ENCODE data around the gene ISM1. TPM values are rescaled to one million over a fixed set of nuclear protein-coding genes. Genes with fewer than 3 reads are reported as not detected.

ISM1 gene
- total and polyA plus RNA-seq, 2 donors (not counting 1 experiment from before 2014, with no cell fraction given): 0.10 to 0.17 TPM

GRCh38 chr20:13270211-13270610 is 49.1 kb downstream of the ISM1 start:
- Histone ChIP-seq H3K27ac (ENCODE audit: insufficient read depth, low read length) (no peak overlapping the region), H3K79me2 (ENCODE audit: control insufficient read depth, insufficient read depth, low read length) (no peaks in the 10 kb centered on the region), H4K20me1 (ENCODE audit: control insufficient read depth, extremely low read depth, insufficient read depth, low read length) (no peaks in the 10 kb centered on the region), H3K9ac (ENCODE audit: insufficient read depth, low read length) (no peak overlapping the region), H3K27me3 (ENCODE audit: control insufficient read depth, insufficient read depth, low read length) (no peaks in the 10 kb centered on the region), H2AFZ (ENCODE audit: low read length) (no peak overlapping the region), H3K4me1 (ENCODE audit: control insufficient read depth, extremely low read depth, insufficient read depth, low read length) (no peaks in the 10 kb centered on the region), H3K4me3 (replicated peaks in 1 of 4; ENCODE audit: control extremely low read depth in 1 of 4, insufficient read depth in 1 of 4, low read depth in 3 of 4, low read length in 4 of 4) (no peak overlapping the region), H3K9me3 (ENCODE audit: control insufficient read depth, insufficient read depth, low read depth, low read length) (no peaks in the 10 kb centered on the region), H3K36me3 (ENCODE audit: control insufficient read depth, insufficient read depth, low read length) (no peaks in the 10 kb centered on the region), H3K4me2 (ENCODE audit: extremely low read depth, insufficient read depth, low read length) (no peak overlapping the region)
- no peak for DNase-seq (ENCODE audit: low read depth in 2 of 2)
- TF ChIP-seq EZH2 (IDR thresholded peaks at IDR 0.05; ENCODE audit: low read length, missing control alignments) (no peak), CTCF (conservative IDR thresholded peaks at IDR 0.05 in 1 of 2, IDR thresholded peaks at IDR 0.05 in 1 of 2; ENCODE audit: low read depth in 1 of 2, low read length in 2 of 2) (no peak)

- Histone ChIP-seq H3K9me3 (ENCODE audit: control insufficient read depth, insufficient read depth, low read depth, low read length) (no peaks in the 10 kb centered on the region), H3K4me1 (ENCODE audit: control insufficient read depth, extremely low read depth, insufficient read depth, low read length) (no peaks in the 10 kb centered on the region), H2AFZ (ENCODE audit: low read length) (no peak overlapping the region), H3K79me2 (ENCODE audit: control insufficient read depth, insufficient read depth, low read length) (no peaks in the 10 kb centered on the region), H3K4me3 (replicated peaks in 1 of 4; ENCODE audit: control extremely low read depth in 1 of 4, insufficient read depth in 1 of 4, low read depth in 3 of 4, low read length in 4 of 4) (no peak overlapping the region), H3K4me2 (ENCODE audit: extremely low read depth, insufficient read depth, low read length) (no peak overlapping the region), H3K27ac (ENCODE audit: insufficient read depth, low read length) (no peak overlapping the region), H3K27me3 (ENCODE audit: control insufficient read depth, insufficient read depth, low read length) (no peaks in the 10 kb centered on the region), H3K9ac (ENCODE audit: insufficient read depth, low read length) (no peak overlapping the region), H3K36me3 (ENCODE audit: control insufficient read depth, insufficient read depth, low read length) (no peaks in the 10 kb centered on the region), H4K20me1 (ENCODE audit: control insufficient read depth, extremely low read depth, insufficient read depth, low read length) (no peaks in the 10 kb centered on the region)
- TF ChIP-seq CTCF (conservative IDR thresholded peaks at IDR 0.05 in 1 of 2, IDR thresholded peaks at IDR 0.05 in 1 of 2; ENCODE audit: low read depth in 1 of 2, low read length in 2 of 2) (no peak), EZH2 (IDR thresholded peaks at IDR 0.05; ENCODE audit: low read length, missing control alignments) (no peak)
- DNase-seq (ENCODE audit: low read depth in 2 of 2): no peak
Measured at GRCh38 chr20:13271098-13271497, 50.0 kb downstream of the ISM1 start.

GRCh38 chr20:13271977-13272975 is 51.2 kb downstream of the ISM1 start:
- no peak for DNase-seq (ENCODE audit: low read depth in 2 of 2)
- Histone ChIP-seq H3K36me3 (ENCODE audit: control insufficient read depth, insufficient read depth, low read length) (no peaks in the 10 kb centered on the region), H4K20me1 (ENCODE audit: control insufficient read depth, extremely low read depth, insufficient read depth, low read length) (no peaks in the 10 kb centered on the region), H3K27ac (ENCODE audit: insufficient read depth, low read length) (no peak overlapping the region), H3K27me3 (ENCODE audit: control insufficient read depth, insufficient read depth, low read length) (no peaks in the 10 kb centered on the region), H3K4me2 (ENCODE audit: extremely low read depth, insufficient read depth, low read length) (no peak overlapping the region), H3K79me2 (ENCODE audit: control insufficient read depth, insufficient read depth, low read length) (no peaks in the 10 kb centered on the region), H3K4me1 (ENCODE audit: control insufficient read depth, extremely low read depth, insufficient read depth, low read length) (no peaks in the 10 kb centered on the region), H2AFZ (ENCODE audit: low read length) (no peak overlapping the region), H3K9me3 (ENCODE audit: control insufficient read depth, insufficient read depth, low read depth, low read length) (no peaks in the 10 kb centered on the region), H3K4me3 (replicated peaks in 1 of 4; ENCODE audit: control extremely low read depth in 1 of 4, insufficient read depth in 1 of 4, low read depth in 3 of 4, low read length in 4 of 4) (no peak overlapping the region), H3K9ac (ENCODE audit: insufficient read depth, low read length) (no peak overlapping the region)
- TF ChIP-seq CTCF (conservative IDR thresholded peaks at IDR 0.05 in 1 of 2, IDR thresholded peaks at IDR 0.05 in 1 of 2; ENCODE audit: low read depth in 1 of 2, low read length in 2 of 2) (no peak), EZH2 (IDR thresholded peaks at IDR 0.05; ENCODE audit: low read length, missing control alignments) (no peak)
